Smooth muscle cell (in vitro differentiated cells): ENCODE measurements around the gene MYO7B. TPM values are rescaled to one million over a fixed set of nuclear protein-coding genes. Genes with fewer than 3 reads are reported as not detected.

Experiments
- DNase-seq: peaks from one replicate; lab custom pipeline; 2025; ENCODE audit not compliant: unreplicated experiment; lab: John Stamatoyannopoulos, UW
- H2AFZ ChIP-seq: fragments of 200-600 bp; sonication (generic); 2 replicates; pipeline ENCODE4 v1.6.0; 2016; ENCODE audit warnings: antibody characterized with exemption, low read depth, mild to moderate bottlenecking
- H3F3A ChIP-seq: fragments of 200-600 bp; sonication (generic); 2 replicates; pipeline ENCODE4 v1.6.0; 2017; ENCODE audit warnings: antibody characterized with exemption, low read depth
- H3K27ac ChIP-seq: fragments of 200-600 bp; sonication (generic); 2 replicates; pipeline ENCODE4 v1.5.1; 2016; ENCODE audit warnings: low read depth, mild to moderate bottlenecking
- H3K27me3 ChIP-seq: fragments of 200-600 bp; sonication (generic); 2 replicates; pipeline ENCODE4 v1.6.1; 2016; ENCODE audit warnings: low read depth, mild to moderate bottlenecking
- H3K36me3 ChIP-seq: fragments of 200-600 bp; sonication (generic); 2 replicates; pipeline ENCODE4 v1.5.1; 2016; ENCODE audit warnings: low read depth
- H3K4me1 ChIP-seq: fragments of 200-600 bp; sonication (generic); 2 replicates; pipeline ENCODE4 v1.5.1; 2016; ENCODE audit warnings: low read depth
- H3K4me2 ChIP-seq: fragments of 200-600 bp; sonication (generic); 2 replicates; pipeline ENCODE4 v1.6.0; 2016; ENCODE audit warnings: mild to moderate bottlenecking
- H3K4me3 ChIP-seq: fragments of 200-600 bp; sonication (generic); 2 replicates; pipeline ENCODE4 v1.5.1; 2016; ENCODE audit warnings: mild to moderate bottlenecking
- H3K79me2 ChIP-seq: fragments of 200-600 bp; sonication (generic); 2 replicates; pipeline ENCODE4 v1.6.0; 2016; ENCODE audit warnings: low read depth, mild to moderate bottlenecking
- H3K9ac ChIP-seq: fragments of 200-600 bp; sonication (generic); 2 replicates; pipeline ENCODE4 v1.6.0; 2016; ENCODE audit warnings: low read depth
- H3K9me3 ChIP-seq: fragments of 200-600 bp; sonication (generic); replicated peaks from 2 replicates; pipeline ENCODE4 v1.5.1; 2016; ENCODE audit warnings: low read depth
- H4K20me1 ChIP-seq: fragments of 200-600 bp; sonication (generic); 2 replicates; pipeline ENCODE4 v1.6.0; 2016; ENCODE audit warnings: low read depth
- CTCF ChIP-seq: fragments of 200-600 bp; sonication (generic); IDR thresholded peaks from 2 replicates; pipeline ENCODE4 v1.5.1; 2017; ENCODE audit warnings: borderline replicate concordance, mild to moderate bottlenecking, antibody characterized with exemption; ENCODE audit not compliant: insufficient read depth, poor library complexity, severe bottlenecking
- WGBS: methylation state at CpG from one replicate; pipeline ENCODE4 v1.1.7; 2016; ENCODE audit warnings: low lambda C conversion rate; 5-methylcytosine and 5-hydroxymethylcytosine counted together
- polyA plus RNA-seq: library from polyadenylated mRNA; unstranded; fragments of >200 nt; fragmentation: Nextera tagmentation; extraction: Ambion mirVana; gene quantifications from 2 replicates; pipeline ENCODE4 v1.2.1, GENCODE V29; 2016
- total RNA-seq: library from RNA; depleted of rRNA; stranded (reverse); fragments of >200 nt; gene quantifications from 2 replicates; pipeline ENCODE4 v1.2.3, GENCODE V29; 2014

Gene MYO7B
- total and polyA plus RNA-seq, 2 experiments from 2014 or later: 0.09 to 0.35 TPM

- Histone ChIP-seq H2AFZ (no peak overlapping the region), H3K36me3 (no peaks in the 10 kb centered on the region), H3K4me2 (no peak overlapping the region), H3K9ac (no peak overlapping the region), H3K27ac (no peak overlapping the region), H3K4me1 (no peaks in the 10 kb centered on the region), H3F3A (no peaks in the 10 kb centered on the region), H3K27me3 (no peaks in the 10 kb centered on the region), H3K4me3 (no peak overlapping the region), H3K79me2 (no peaks in the 10 kb centered on the region), H4K20me1 (no peaks in the 10 kb centered on the region), H3K9me3 (no peaks in the 10 kb centered on the region)
- no peak for DNase-seq
- 94% methylated on average over 4 of the region's 5 CpGs for WGBS
- no peak for TF ChIP-seq CTCF
Measured at GRCh38 chr2:127566139-127566417, 30.6 kb downstream of the MYO7B start.

DNA sequence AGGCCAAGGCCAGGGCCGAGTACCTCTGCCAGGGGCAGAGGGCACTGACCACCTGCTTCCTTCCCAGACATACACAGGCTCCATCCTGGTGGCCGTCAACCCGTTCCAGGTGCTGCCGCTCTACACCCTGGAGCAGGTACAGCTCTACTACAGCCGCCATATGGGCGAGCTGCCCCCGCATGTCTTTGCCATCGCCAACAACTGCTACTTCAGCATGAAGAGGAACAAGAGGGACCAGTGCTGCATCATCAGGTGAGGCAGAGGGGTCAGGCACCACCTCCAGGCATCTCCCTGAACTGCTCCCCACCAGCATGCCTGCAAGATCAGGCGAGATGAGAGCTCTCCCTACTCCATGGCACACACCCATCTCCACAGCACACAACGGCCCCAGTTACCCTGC is 31.1 kb downstream of the MYO7B start:
- Histone ChIP-seq H3K4me2 (no peak overlapping the region), H3F3A (no peaks in the 10 kb centered on the region), H2AFZ (no peak overlapping the region), H3K27me3 (no peaks in the 10 kb centered on the region), H3K27ac (no peak overlapping the region), H3K9me3 (no peaks in the 10 kb centered on the region), H3K4me3 (no peak overlapping the region), H4K20me1 (no peaks in the 10 kb centered on the region), H3K9ac (no peak overlapping the region), H3K4me1 (no peaks in the 10 kb centered on the region), H3K36me3 (no peaks in the 10 kb centered on the region), H3K79me2 (no peaks in the 10 kb centered on the region)
- no peak for TF ChIP-seq CTCF
- DNase-seq: no peak
- WGBS: 95% methylated on average over 10 of the region's 10 CpGs

- TF ChIP-seq CTCF: no peak
- Histone ChIP-seq H3K9ac (no peak overlapping the region), H4K20me1 (no peaks in the 10 kb centered on the region), H3K27ac (no peak overlapping the region), H3K4me3 (no peak overlapping the region), H3K4me1 (no peaks in the 10 kb centered on the region), H3F3A (no peaks in the 10 kb centered on the region), H3K4me2 (no peak overlapping the region), H3K27me3 (no peaks in the 10 kb centered on the region), H2AFZ (no peak overlapping the region), H3K9me3 (no peaks in the 10 kb centered on the region), H3K36me3 (no peaks in the 10 kb centered on the region), H3K79me2 (no peaks in the 10 kb centered on the region)
- no peak for DNase-seq
- WGBS: 86% methylated on average over 5 of the region's 5 CpGs
Measured at GRCh38 chr2:127567351-127567854, 31.9 kb downstream of the MYO7B start.

DNA sequence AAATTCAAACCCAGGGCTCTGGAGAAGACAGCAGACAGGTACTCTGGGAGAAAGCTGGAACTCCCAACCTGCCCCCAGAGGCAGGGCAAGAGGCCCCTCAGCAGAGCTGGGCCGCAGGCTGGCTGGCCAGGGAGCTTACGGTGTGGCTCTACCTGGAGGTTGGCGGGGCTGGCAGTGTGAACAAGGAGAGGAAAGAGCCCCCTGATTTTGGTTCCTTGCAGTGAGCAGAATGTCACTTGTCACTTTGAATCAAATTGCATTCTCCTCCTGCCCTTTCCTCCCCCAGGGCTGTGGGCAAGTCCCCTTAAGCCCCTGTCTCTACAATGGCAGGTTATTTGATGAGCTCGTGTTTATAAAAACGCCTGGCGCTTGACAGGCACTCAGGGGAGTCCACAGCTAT is 32.6 kb downstream of the MYO7B start:
- Histone ChIP-seq H3K9me3 (no peaks in the 10 kb centered on the region), H3K4me3 (no peak overlapping the region), H3K27me3 (no peaks in the 10 kb centered on the region), H2AFZ (no peak overlapping the region), H3K4me1 (no peaks in the 10 kb centered on the region), H3K9ac (no peak overlapping the region), H3K79me2 (no peaks in the 10 kb centered on the region), H3F3A (no peaks in the 10 kb centered on the region), H4K20me1 (no peaks in the 10 kb centered on the region), H3K27ac (no peak overlapping the region), H3K36me3 (no peaks in the 10 kb centered on the region), H3K4me2 (no peak overlapping the region)
- DNase-seq: no peak
- 95% methylated on average over 6 of the region's 6 CpGs for WGBS
- TF ChIP-seq CTCF: no peak
